HepG2 (cell line): ENCODE results near the gene SIX5. TPM values are rescaled to one million over a fixed set of nuclear protein-coding genes. Genes with fewer than 3 reads are reported as not detected.

Experiments
- ARID5B ChIP-seq: IDR thresholded peaks from 2 replicates; pipeline ENCODE4 v1.4.0; 2020; ENCODE audit warnings: mild to moderate bottlenecking, missing genetic modification reagents
- BHLHE40 ChIP-seq: IDR thresholded peaks from 2 replicates; pipeline ENCODE4 v1.6.1; 2011; ENCODE audit warnings: low read length, improper control_type of control experiment
- ISL2 ChIP-seq: sonication (generic); formaldehyde crosslinking; IDR thresholded peaks from 2 replicates; pipeline ENCODE4 v1.5.0; 2020; ENCODE audit warnings: missing genetic modification reagents
- POLR2A ChIP-seq, 2 experiments: IDR thresholded peaks; 2 replicates each; pipeline ENCODE4 v1.6.1; 2011; ENCODE audit warnings: low read depth in 2 of 2, low read length in 2 of 2, mild to moderate bottlenecking in 1 of 2, moderate library complexity in 1 of 2; ENCODE audit not compliant: insufficient read depth in 1 of 2
- UBTF ChIP-seq: sonication (generic); formaldehyde crosslinking; IDR thresholded peaks from 2 replicates; pipeline ENCODE4 v1.4.0; 2020; ENCODE audit warnings: mild to moderate bottlenecking, missing genetic modification reagents
- ZNF17 ChIP-seq: sonication (generic); formaldehyde crosslinking; IDR thresholded peaks from 2 replicates; pipeline ENCODE4 v1.5.0; 2020; ENCODE audit warnings: mild to moderate bottlenecking, missing genetic modification reagents
- ZNF274 ChIP-seq: sonication (generic); formaldehyde crosslinking; IDR thresholded peaks from 2 replicates; pipeline ENCODE4 v1.5.1; 2020; ENCODE audit warnings: mild to moderate bottlenecking, missing genetic modification reagents
- ZNF280D ChIP-seq: sonication (generic); formaldehyde crosslinking; IDR thresholded peaks from 2 replicates; pipeline ENCODE4 v1.5.1; 2020; ENCODE audit warnings: mild to moderate bottlenecking, missing genetic modification reagents
- ZNF781 ChIP-seq: sonication (generic); formaldehyde crosslinking; IDR thresholded peaks from 2 replicates; pipeline ENCODE4 v1.5.1; 2020; ENCODE audit warnings: borderline replicate concordance, mild to moderate bottlenecking, missing genetic modification reagents; ENCODE audit errors: not compliant biosample characterization
- polyA plus RNA-seq, 8 experiments: library from polyadenylated mRNA; depleted of rRNA in 3 of 8; stranded (reverse) in 7 of 8; unstranded in 1 of 8; fragments of >200 nt; fragmentation: Illumina TruSeq in 4 of 8; extraction: Trizol in 4 of 8; gene quantifications; 2 replicates each; pipeline versions ENCODE4 v1.2.1 to v1.2.3, GENCODE V29; 2011 to 2016; ENCODE audit warnings: low read depth in 4 of 8, missing spikeins in 1 of 8, mixed read lengths in 1 of 8; ENCODE audit not compliant: insufficient read depth in 1 of 8
- total RNA-seq, 5 experiments: library from RNA; depleted of rRNA; stranded (reverse); fragments of >200 nt; fragmentation: Illumina TruSeq; extraction: Trizol; gene quantifications; 2 replicates each; pipeline ENCODE4 v1.2.3, GENCODE V29; 2016; ENCODE audit warnings: low read depth in 1 of 5
- TF ChIP-seq, protein P1 (sequence below): sonication (generic); formaldehyde crosslinking; IDR thresholded peaks from 2 replicates; pipeline ENCODE4 v1.5.0; 2020; ENCODE audit warnings: mild to moderate bottlenecking, missing genetic modification reagents
- TF ChIP-seq, protein P2 (sequence below): sonication (generic); formaldehyde crosslinking; IDR thresholded peaks from 2 replicates; pipeline ENCODE4 v1.9.0; 2022; ENCODE audit warnings: missing genetic modification reagents, mild to moderate bottlenecking, borderline replicate concordance
- TF ChIP-seq, protein P3 (sequence below): sonication (generic); formaldehyde crosslinking; IDR thresholded peaks from 2 replicates; pipeline ENCODE4 v1.8.1; 2023; ENCODE audit warnings: mild to moderate bottlenecking, missing genetic modification reagents

The SIX5 gene
- total and polyA plus RNA-seq, 2 of the 13 experiments (the other 11 are each of a cell fraction or from before 2014, with no cell fraction given): 7.7 to 10.5 TPM

- TF ChIP-seq ZNF781 (no peak), ISL2 (CRISPR knock-in tag) (no peak), ZNF280D (CRISPR knock-in tag) (0 out of 2 replicates have a peak, but pooled peaks have one; percentile 3), POLR2A (IDR thresholded peaks at IDR 0.05; ENCODE audit: insufficient read depth in 1 of 2, low read depth in 2 of 2, low read length in 2 of 2) (peak in 1 of 2 experiments; percentile 20; a peak in 1 of 4 replicates), ZNF274 (CRISPR knock-in tag) (no peak), ARID5B (CRISPR knock-in tag) (no peak), BHLHE40 (no peak), ZNF17 (CRISPR knock-in tag) (no peak), UBTF (CRISPR knock-in tag) (0 out of 2 replicates have a peak, but pooled peaks have one; percentile 27)
- TF ChIP-seq, protein P1, sequence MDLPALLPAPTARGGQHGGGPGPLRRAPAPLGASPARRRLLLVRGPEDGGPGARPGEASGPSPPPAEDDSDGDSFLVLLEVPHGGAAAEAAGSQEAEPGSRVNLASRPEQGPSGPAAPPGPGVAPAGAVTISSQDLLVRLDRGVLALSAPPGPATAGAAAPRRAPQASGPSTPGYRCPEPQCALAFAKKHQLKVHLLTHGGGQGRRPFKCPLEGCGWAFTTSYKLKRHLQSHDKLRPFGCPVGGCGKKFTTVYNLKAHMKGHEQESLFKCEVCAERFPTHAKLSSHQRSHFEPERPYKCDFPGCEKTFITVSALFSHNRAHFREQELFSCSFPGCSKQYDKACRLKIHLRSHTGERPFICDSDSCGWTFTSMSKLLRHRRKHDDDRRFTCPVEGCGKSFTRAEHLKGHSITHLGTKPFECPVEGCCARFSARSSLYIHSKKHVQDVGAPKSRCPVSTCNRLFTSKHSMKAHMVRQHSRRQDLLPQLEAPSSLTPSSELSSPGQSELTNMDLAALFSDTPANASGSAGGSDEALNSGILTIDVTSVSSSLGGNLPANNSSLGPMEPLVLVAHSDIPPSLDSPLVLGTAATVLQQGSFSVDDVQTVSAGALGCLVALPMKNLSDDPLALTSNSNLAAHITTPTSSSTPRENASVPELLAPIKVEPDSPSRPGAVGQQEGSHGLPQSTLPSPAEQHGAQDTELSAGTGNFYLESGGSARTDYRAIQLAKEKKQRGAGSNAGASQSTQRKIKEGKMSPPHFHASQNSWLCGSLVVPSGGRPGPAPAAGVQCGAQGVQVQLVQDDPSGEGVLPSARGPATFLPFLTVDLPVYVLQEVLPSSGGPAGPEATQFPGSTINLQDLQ (CRISPR knock-in tag): 0 out of 2 replicates have a peak, but pooled peaks have one; percentile 7
- TF ChIP-seq, protein P2, sequence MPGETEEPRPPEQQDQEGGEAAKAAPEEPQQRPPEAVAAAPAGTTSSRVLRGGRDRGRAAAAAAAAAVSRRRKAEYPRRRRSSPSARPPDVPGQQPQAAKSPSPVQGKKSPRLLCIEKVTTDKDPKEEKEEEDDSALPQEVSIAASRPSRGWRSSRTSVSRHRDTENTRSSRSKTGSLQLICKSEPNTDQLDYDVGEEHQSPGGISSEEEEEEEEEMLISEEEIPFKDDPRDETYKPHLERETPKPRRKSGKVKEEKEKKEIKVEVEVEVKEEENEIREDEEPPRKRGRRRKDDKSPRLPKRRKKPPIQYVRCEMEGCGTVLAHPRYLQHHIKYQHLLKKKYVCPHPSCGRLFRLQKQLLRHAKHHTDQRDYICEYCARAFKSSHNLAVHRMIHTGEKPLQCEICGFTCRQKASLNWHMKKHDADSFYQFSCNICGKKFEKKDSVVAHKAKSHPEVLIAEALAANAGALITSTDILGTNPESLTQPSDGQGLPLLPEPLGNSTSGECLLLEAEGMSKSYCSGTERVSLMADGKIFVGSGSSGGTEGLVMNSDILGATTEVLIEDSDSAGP: peak; percentile 20; the same call in 1 of the 2 replicates
- TF ChIP-seq, protein P3, sequence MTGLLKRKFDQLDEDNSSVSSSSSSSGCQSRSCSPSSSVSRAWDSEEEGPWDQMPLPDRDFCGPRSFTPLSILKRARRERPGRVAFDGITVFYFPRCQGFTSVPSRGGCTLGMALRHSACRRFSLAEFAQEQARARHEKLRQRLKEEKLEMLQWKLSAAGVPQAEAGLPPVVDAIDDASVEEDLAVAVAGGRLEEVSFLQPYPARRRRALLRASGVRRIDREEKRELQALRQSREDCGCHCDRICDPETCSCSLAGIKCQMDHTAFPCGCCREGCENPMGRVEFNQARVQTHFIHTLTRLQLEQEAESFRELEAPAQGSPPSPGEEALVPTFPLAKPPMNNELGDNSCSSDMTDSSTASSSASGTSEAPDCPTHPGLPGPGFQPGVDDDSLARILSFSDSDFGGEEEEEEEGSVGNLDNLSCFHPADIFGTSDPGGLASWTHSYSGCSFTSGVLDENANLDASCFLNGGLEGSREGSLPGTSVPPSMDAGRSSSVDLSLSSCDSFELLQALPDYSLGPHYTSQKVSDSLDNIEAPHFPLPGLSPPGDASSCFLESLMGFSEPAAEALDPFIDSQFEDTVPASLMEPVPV (CRISPR knock-in tag): no peak
Observed at GRCh38 chr19:45717983-45718650, 50.9 kb downstream of the SIX5 start (continued).
